ENCODE measurements around the gene CLCN5.

GRCh38 chrX:49878128-49878833 lies 44.1 kb upstream of the CLCN5 start:
- TF ChIP-seq POLR2A (IDR thresholded peaks at IDR 0.05): no peak
- TF ChIP-seq CTCF (IDR thresholded peaks at IDR 0.05): no peak
